ENCODE data around the gene PCDH17.

Gene PCDH17

GRCh38 chr13:57739089-57739488 is 107.5 kb downstream of the PCDH17 start:
- no peak for DNase-seq

- DNase-seq, result no peak
These were observed 108.1 kb downstream of the PCDH17 start for GRCh38 chr13:57739543-57740190.

GRCh38 chr13:57740719-57741118 is 109.2 kb downstream of the PCDH17 start:
- no peak for DNase-seq

GRCh38 chr13:57748096-57748495 is 116.6 kb downstream of the PCDH17 start:
- DNase-seq, result no peak

GRCh38 chr13:57760951-57761350 is 129.4 kb downstream of the PCDH17 start:
- DNase-seq, result no peak

GRCh38 chr13:57763689-57764088 is 132.1 kb downstream of the PCDH17 start:
- no peak for DNase-seq

Data from inflammatory macrophage treated with lipopolysaccharide for 4 hours (primary cell).